ENCODE results near the gene NRG2.

NRG2 gene

DNA sequence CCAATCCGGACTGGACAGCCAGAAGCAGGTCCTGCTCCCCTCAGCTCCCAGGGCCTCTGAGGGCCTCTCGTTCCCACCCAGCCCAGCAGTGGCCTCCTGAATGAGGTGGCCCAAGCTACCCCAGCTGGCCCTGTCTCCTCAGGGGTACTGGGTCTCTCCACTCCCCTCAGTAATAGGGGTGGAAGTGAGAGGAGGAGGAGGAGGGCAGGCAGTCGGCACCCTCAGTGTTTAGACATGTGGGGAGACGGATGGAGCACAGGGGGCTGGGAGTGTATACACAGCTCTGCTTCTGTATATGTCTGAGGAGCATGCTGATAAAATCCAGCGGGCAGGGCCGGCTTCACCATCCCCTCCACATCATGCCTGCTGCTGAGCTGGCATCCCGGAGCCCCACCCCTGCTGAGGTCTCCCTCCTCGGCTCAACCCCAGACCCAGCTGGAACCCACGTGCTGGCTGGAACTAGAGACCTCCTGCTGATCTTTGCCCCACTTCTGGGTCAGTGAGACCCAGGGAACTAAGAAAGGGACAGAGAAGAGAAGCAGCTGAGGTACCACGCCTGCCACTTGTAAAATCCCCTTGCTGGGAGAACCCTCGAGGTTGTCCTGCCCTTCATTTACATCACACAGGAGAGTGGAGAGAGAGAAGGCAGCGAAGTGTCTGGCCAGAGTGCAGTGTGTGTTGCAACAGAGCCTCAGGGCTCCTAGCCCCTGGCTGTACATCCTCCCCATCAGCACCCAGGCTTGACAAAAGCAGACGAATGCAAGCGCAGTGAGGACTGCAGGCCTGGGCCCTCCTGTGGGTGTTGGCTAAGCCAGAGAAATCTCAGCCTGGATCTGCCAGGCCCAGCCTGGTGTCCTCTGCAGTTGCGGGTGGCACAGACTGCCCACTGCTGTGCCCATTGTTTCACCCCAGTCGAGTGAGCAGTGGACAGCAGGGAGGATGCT is 170.0 kb downstream of the NRG2 start:
- in situ Hi-C loops (cut with MboI; ENCODE audit: low sequenced_read_pairs, unreplicated experiment) = no loop called here
- TF ChIP-seq, protein P1, sequence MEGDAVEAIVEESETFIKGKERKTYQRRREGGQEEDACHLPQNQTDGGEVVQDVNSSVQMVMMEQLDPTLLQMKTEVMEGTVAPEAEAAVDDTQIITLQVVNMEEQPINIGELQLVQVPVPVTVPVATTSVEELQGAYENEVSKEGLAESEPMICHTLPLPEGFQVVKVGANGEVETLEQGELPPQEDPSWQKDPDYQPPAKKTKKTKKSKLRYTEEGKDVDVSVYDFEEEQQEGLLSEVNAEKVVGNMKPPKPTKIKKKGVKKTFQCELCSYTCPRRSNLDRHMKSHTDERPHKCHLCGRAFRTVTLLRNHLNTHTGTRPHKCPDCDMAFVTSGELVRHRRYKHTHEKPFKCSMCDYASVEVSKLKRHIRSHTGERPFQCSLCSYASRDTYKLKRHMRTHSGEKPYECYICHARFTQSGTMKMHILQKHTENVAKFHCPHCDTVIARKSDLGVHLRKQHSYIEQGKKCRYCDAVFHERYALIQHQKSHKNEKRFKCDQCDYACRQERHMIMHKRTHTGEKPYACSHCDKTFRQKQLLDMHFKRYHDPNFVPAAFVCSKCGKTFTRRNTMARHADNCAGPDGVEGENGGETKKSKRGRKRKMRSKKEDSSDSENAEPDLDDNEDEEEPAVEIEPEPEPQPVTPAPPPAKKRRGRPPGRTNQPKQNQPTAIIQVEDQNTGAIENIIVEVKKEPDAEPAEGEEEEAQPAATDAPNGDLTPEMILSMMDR (IDR thresholded peaks at IDR 0.05; ENCODE audit: borderline replicate concordance, control extremely low read depth, extremely low read depth, insufficient read depth, missing control alignments) = no peak
- DNase-seq (ENCODE audit: low spot score) = no peak

DNA sequence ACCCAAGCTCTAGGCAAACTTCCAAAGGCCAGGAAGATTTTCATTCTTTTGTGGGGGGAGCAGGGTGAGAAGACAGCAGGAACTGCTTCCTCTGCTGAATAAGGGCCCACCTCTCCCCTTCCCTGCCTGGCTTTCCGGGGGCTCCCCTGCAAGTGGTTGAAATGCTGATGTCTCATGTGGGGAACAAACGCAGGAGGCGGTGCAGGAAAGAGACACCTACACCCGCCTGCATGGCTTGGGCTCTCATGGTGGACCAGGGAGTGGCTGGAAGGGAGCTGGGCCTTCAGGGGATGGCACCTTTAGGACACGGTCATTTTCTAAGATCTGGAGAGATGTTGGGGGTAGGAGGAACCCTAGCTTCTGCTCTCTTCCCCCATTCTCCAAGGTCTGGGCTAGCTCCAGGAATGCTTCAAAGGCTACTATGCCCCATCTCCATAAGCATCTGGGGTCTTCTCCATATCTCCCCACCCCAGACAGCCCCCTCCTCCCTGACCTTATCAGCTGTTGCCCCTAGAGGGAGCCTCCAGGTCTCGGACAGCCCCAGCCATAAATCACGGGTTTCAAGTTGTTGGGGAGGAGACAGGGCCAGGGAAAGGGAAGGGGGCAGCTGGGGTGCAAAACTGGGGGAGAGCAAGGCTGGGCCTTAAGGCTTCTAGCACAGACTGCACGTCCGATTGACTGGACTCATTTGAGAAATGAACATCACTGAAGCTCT is 170.9 kb downstream of the NRG2 start:
- in situ Hi-C loops (cut with MboI; ENCODE audit: low sequenced_read_pairs, unreplicated experiment) = no loop called here
- no peak for DNase-seq (ENCODE audit: low spot score)
- TF ChIP-seq, protein P1 (IDR thresholded peaks at IDR 0.05; ENCODE audit: borderline replicate concordance, control extremely low read depth, extremely low read depth, insufficient read depth, missing control alignments) = no peak

DNA sequence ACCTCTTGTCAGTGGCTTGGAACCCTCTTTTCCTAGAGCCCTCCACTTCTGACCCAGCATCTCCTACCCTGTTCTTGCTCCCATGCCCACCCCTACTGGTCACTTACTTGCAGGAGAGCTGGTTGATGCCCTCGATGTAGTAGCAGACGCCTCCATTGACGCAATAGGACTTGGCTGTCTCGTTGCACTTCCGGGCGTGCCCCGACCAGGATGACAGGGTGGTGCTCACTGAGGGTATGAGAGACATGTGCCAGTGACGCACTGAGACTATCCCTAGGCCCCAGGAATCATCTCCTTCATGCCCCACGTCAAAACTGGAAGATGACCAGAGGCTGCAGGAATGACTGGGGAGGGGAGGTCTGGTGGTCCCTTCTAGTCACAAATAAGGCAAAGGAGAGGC is 171.5 kb downstream of the NRG2 start:
- no peak for DNase-seq (ENCODE audit: low spot score)
- TF ChIP-seq, protein P1 (IDR thresholded peaks at IDR 0.05; ENCODE audit: borderline replicate concordance, control extremely low read depth, extremely low read depth, insufficient read depth, missing control alignments) = no peak
- in situ Hi-C loops (cut with MboI; ENCODE audit: low sequenced_read_pairs, unreplicated experiment) = no loop called here

DNA sequence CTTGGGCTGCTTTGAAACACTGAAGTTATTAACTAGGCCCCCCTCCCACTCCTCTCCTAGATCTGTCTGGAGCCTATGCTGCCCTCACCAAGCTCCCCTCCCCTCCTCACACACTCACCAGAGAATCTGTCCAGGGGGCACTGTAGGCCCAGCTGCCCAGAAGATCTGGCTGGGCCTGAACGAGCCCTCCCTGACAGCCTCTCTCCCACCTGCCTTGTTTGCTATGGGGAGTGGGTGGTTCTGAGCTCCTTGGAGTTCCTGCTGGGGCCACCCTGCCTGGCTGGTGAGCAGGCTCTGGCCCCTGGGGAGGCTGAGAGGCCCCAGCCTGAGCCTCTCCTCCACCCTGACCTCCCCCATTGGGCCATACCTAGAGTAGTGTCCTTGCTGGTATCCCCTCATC is 172.4 kb downstream of the NRG2 start:
- no peak for DNase-seq (ENCODE audit: low spot score)
- in situ Hi-C loops (cut with MboI; ENCODE audit: low sequenced_read_pairs, unreplicated experiment) = no loop called here
- TF ChIP-seq, protein P1 (IDR thresholded peaks at IDR 0.05; ENCODE audit: borderline replicate concordance, control extremely low read depth, extremely low read depth, insufficient read depth, missing control alignments) = no peak

DNA sequence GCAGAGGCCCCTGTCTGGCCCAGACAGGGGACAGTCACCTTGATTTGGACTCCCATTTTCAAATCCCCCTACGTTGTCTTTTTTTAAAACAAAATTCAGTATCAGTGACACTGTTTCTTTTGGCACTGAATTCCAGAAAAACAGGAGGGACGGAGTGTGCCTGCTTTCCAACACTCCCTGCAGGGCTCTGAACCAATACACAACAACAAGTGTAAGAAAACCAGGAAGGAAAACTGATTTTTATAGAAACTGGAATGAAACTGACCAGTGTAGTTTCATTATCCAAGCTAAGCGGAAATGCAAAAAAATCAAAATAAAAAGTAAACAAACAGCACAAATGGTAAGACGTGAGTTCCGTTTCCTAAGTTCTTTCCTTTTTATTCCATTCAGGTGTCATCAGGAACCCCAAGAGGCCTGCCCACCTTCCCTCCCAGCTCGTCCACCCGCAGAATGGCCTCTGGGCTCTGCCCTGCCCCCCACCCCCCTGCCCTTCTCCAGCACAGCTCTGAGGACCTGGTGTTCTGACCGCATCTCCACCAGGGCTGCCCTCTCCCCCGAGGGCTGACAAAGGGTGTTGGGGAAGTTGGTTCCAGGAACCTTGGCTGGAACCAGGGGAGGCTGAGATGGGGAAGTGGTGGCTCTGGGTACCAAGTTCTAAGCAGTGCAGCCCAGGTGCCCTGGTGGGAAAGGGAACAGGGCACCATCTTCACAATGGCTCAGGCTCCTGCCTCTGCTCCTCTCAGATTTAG is 173.9 kb downstream of the NRG2 start:
- in situ Hi-C loops (cut with MboI; ENCODE audit: low sequenced_read_pairs, unreplicated experiment) = no loop called here
- no peak for DNase-seq (ENCODE audit: low spot score)
- TF ChIP-seq, protein P1 (IDR thresholded peaks at IDR 0.05; ENCODE audit: borderline replicate concordance, control extremely low read depth, extremely low read depth, insufficient read depth, missing control alignments) = no peak

DNA sequence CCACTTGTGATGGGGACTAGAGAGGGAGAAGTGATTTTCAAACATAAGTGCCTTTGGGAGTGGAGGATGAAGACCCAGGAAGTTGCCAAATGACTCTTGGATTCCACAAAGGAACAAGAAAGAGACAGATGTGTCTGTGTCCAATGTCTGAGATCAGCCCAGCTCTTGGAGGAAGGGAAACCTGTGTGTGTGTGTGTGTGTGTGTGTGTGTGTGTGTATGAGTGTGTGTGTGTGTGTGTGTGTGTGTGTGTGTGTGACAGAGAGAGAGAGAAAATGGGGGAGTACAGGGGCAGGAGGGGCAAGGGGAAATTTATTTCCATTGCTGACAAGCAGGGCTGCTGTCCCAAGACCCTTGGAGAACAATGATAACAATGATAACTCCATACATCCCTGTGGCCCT is 175.5 kb downstream of the NRG2 start:
- TF ChIP-seq, protein P1 (IDR thresholded peaks at IDR 0.05; ENCODE audit: borderline replicate concordance, control extremely low read depth, extremely low read depth, insufficient read depth, missing control alignments) = no peak
- in situ Hi-C loops (cut with MboI; ENCODE audit: low sequenced_read_pairs, unreplicated experiment) = no loop called here
- DNase-seq (ENCODE audit: low spot score) = no peak

All from GM13976 (cell line).